ENCODE measurements around the gene ECT2L.

GRCh38 chr6:138821519-138821918, 25.6 kb downstream of the ECT2L start:
- TF ChIP-seq SMC3 (IDR thresholded peaks at IDR 0.05; ENCODE audit: low read depth, low read length), result no peak
- no peak for TF ChIP-seq CTCF (conservative IDR thresholded peaks at IDR 0.05; ENCODE audit: low read depth, low read length)
- TF ChIP-seq RFX5 (IDR thresholded peaks at IDR 0.05; ENCODE audit: low read depth, low read length), result no peak
- no peak for TF ChIP-seq USF2 (IDR thresholded peaks at IDR 0.05; ENCODE audit: low read depth, low read length)
- no peak for TF ChIP-seq BHLHE40 (IDR thresholded peaks at IDR 0.05; ENCODE audit: low read depth, low read length)
- no peak for TF ChIP-seq MAFK (IDR thresholded peaks at IDR 0.05; ENCODE audit: low read depth, low read length)
